B cell (primary cell): Measurements from ENCODE around the gene YWHAG. TPM values are rescaled to one million over a fixed set of nuclear protein-coding genes. Genes with fewer than 3 reads are reported as not detected.

ENCODE experiments used
- ATAC-seq: fragments of 200-7000 bp; cut with Tn5 transposase; one replicate; pipeline ENCODE4 v1.10.0; 2021; ENCODE audit warnings: low read depth, mild to moderate bottlenecking, moderate number of reproducible peaks, moderate library complexity
- CTCF ChIA-PET: fragments of 350-600 bp; sonication (Branson Sonifier 250); formaldehyde crosslinking; loops from one replicate; lab custom pipeline; 2021; ENCODE audit warnings: antibody characterized with exemption, inconsistent platforms; lab: Charles Lee
- POLR2A ChIA-PET: fragments of 350-600 bp; sonication (Branson Sonifier 250); formaldehyde crosslinking; loops from one replicate; lab custom pipeline; 2021; ENCODE audit warnings: antibody characterized with exemption; lab: Charles Lee
- DNase-seq: peaks from one replicate; pipeline ENCODE4 v3.0.0; 2013
- H2AFZ ChIP-seq: 2 replicates; pipeline ENCODE4 v1.6.1; 2012; ENCODE audit warnings: mild to moderate bottlenecking, low read depth, low read length; ENCODE audit not compliant: insufficient read depth, poor library complexity, severe bottlenecking
- H3K27ac ChIP-seq, 2 donors: 1 replicate in 1 of 2; 2 replicates in 1 of 2; pipeline ENCODE4 v1.5.1; 2012 to 2013; ENCODE audit warnings: low read length in 2 of 2, mild to moderate bottlenecking in 2 of 2, moderate library complexity in 1 of 2
- H3K27me3 ChIP-seq, 4 experiments: fragments of 200-600 bp in 1 of 4; sonication (generic) in 1 of 4; replicated peaks in 1 of 4; 1 replicate in 2 of 4; 2 replicates in 2 of 4; pipeline versions ENCODE4 v1.6.1 to v1.7.0; 2013 to 2016; ENCODE audit warnings: low read length in 3 of 4, mild to moderate bottlenecking in 2 of 4, mixed read lengths in 1 of 4, moderate library complexity in 1 of 4; ENCODE audit not compliant: insufficient read depth in 4 of 4, control insufficient read depth in 3 of 4; ENCODE audit errors: control extremely low read depth in 1 of 4
- H3K36me3 ChIP-seq, 2 experiments: replicated peaks in 1 of 2; 1 replicate in 1 of 2; 2 replicates in 1 of 2; pipeline versions ENCODE4 v1.6.1 to v1.7.1; 2013; ENCODE audit warnings: low read length in 1 of 2; ENCODE audit not compliant: insufficient read depth in 2 of 2, control insufficient read depth in 1 of 2; ENCODE audit errors: control extremely low read depth in 1 of 2, extremely low read depth in 1 of 2
- H3K4me1 ChIP-seq, 2 donors: fragments of 200-600 bp in 1 of 2; sonication (generic) in 1 of 2; 1 replicate in 1 of 2; 2 replicates in 1 of 2; pipeline versions ENCODE4 v1.5.1 to v1.6.1; 2013 to 2017; ENCODE audit warnings: low read length in 2 of 2; ENCODE audit not compliant: control insufficient read depth in 2 of 2, insufficient read depth in 2 of 2
- H3K4me2 ChIP-seq: replicated peaks from 2 replicates; pipeline ENCODE3; 2012; ENCODE audit warnings: mild to moderate bottlenecking, low read depth, low read length; ENCODE audit not compliant: poor library complexity, severe bottlenecking
- H3K4me3 ChIP-seq, 5 experiments: fragments of 200-600 bp in 1 of 5; sonication (generic) in 1 of 5; 1 replicate in 3 of 5; 2 replicates in 2 of 5; pipeline versions ENCODE4 v1.5.1 to v1.7.0; 2011 to 2016; ENCODE audit warnings: low read length in 4 of 5, mild to moderate bottlenecking in 4 of 5, low read depth in 2 of 5, control low read depth in 1 of 5, moderate library complexity in 1 of 5; ENCODE audit not compliant: insufficient read depth in 1 of 5; ENCODE audit errors: control extremely low read depth in 1 of 5, extremely low read depth in 1 of 5
- H3K79me2 ChIP-seq: fragments of 200-600 bp; sonication (generic); one replicate; pipeline ENCODE4 v1.6.0; 2016; ENCODE audit warnings: low read length; ENCODE audit not compliant: control insufficient read depth, insufficient read depth
- H3K9ac ChIP-seq: fragments of 200-600 bp; sonication (generic); 2 replicates; pipeline ENCODE4 v1.6.1; 2017; ENCODE audit warnings: mild to moderate bottlenecking, low read length, moderate library complexity
- H3K9me3 ChIP-seq, 3 donors: one replicate each; pipeline versions ENCODE4 v1.6.1 to v1.7.1; 2013; ENCODE audit warnings: low read length in 2 of 3; ENCODE audit not compliant: control insufficient read depth in 2 of 3, insufficient read depth in 1 of 3; ENCODE audit errors: control extremely low read depth in 1 of 3
- H4K20me1 ChIP-seq: 2 replicates; pipeline ENCODE4 v1.6.0; 2012; ENCODE audit warnings: mild to moderate bottlenecking, low read length; ENCODE audit not compliant: insufficient read depth, control insufficient read depth, poor library complexity, severe bottlenecking
- H3K27ac Mint-ChIP-seq: one replicate; pipeline ENCODE4 v1.8.0; 2021; ENCODE audit warnings: mixed read lengths
- H3K27me3 Mint-ChIP-seq: one replicate; pipeline ENCODE4 v1.8.0; 2021; ENCODE audit warnings: mixed read lengths
- H3K4me1 Mint-ChIP-seq: one replicate; pipeline ENCODE4 v1.8.0; 2021; ENCODE audit warnings: mixed read lengths
- H3K4me3 Mint-ChIP-seq: one replicate; pipeline ENCODE4 v1.8.0; 2021; ENCODE audit warnings: mixed read lengths
- H3K9me3 Mint-ChIP-seq: one replicate; pipeline ENCODE4 v1.8.0; 2022; ENCODE audit warnings: mixed read lengths; ENCODE audit not compliant: insufficient read depth
- EZH2 ChIP-seq: IDR thresholded peaks from 2 replicates; pipeline ENCODE4 v1.6.1; 2012; ENCODE audit warnings: borderline replicate concordance, low read depth, mild to moderate bottlenecking, moderate library complexity, low read length; ENCODE audit not compliant: insufficient read depth, poor library complexity, severe bottlenecking
- WGBS: methylation state at CpG from one replicate; pipeline ENCODE4 v1.1.5; 2013; ENCODE audit warnings: missing lambda C conversion rate; ENCODE audit not compliant: insufficient coverage; 5-methylcytosine and 5-hydroxymethylcytosine counted together
- intact Hi-C: fragments of 100-400 bp; cut with micrococcal nuclease; formaldehyde crosslinking; loops from one replicate; pipeline ENCODE4 v1.10.0; 2022
- polyA plus RNA-seq: library from polyadenylated mRNA; depleted of rRNA; stranded (reverse); fragments of >200 nt; gene quantifications from 2 replicates; pipeline ENCODE4 v1.2.3, GENCODE V29; 2012
- total RNA-seq, 2 donors: library from RNA; stranded (reverse); fragments of 120-200 nt in 1 of 2; gene quantifications; 1 replicate in 1 of 2; 2 replicates in 1 of 2; pipeline versions ENCODE4 v1.2.3 to v1.2.4, GENCODE V29; 2013 to 2022
- TF ChIP-seq, protein P1 (sequence below): fragments of 200-600 bp; IDR thresholded peaks from one replicate; pipeline ENCODE4 v1.8.0; 2022; ENCODE audit warnings: antibody characterized with exemption, mild to moderate bottlenecking

The YWHAG gene
- total and polyA plus RNA-seq, 2 donors (not counting 1 experiment from before 2014, with no cell fraction given), result 6.6 to 51.6 TPM

DNA sequence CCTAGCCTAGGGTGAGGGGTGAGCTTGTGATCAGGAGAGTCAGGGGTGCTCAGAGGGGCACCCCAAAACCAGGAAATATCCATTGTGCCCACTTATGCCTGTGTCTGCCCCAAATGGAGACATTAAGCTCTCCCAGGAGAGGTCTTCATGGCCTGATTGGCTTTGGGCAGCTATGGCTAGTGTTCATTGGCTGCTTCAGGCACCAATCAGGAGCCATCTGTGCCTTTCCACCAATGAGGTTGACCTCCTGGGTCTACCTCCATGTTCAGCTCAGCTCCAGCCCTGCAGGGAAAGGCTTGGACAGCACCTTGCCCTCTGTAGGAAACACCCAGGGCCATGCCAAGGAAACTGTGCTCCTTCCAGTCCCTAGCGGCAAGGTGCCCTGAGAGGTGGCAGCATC, 80.3 kb downstream of the YWHAG start:
- Mint-ChIP-seq H3K4me1 (peaks cover 13% of the 10 kb centered on the region), H3K9me3 (no peaks in the 10 kb centered on the region), H3K27me3 (peaks cover 31% of the 10 kb centered on the region), H3K27ac (no peak overlapping the region), H3K4me3 (no peak overlapping the region)
- 100% methylated on average over 1 of the region's 1 CpG for WGBS
- no peak overlapping the region for H3K4me3 ChIP-seq
- no peaks in the 10 kb centered on the region for H4K20me1 ChIP-seq
- H3K27ac ChIP-seq, result no peak overlapping the region
- H2AFZ ChIP-seq, result no peak overlapping the region
- H3K79me2 ChIP-seq, result no peaks in the 10 kb centered on the region
- intact Hi-C loops, result no loop called here
- ChIA-PET POLR2A (interaction anchor here (0.6 kb wide), 1 partner anchor 1382 kb away, joined by 7 read pairs; no protein-coding TSS in a partner anchor), CTCF (no interaction called here)
- ATAC-seq (no peak), DNase-seq (no peak)
- peaks cover 0 to 44% (median 11%) of the 10 kb centered on the region in 4 experiments for H3K27me3 ChIP-seq
- H3K36me3 ChIP-seq, result no peaks in the 10 kb centered on the region
- H3K4me1 ChIP-seq, result peaks cover 12 to 19% of the 10 kb centered on the region in 2 donors
- no peak overlapping the region for H3K9ac ChIP-seq
- H3K4me2 ChIP-seq, result no peak overlapping the region
- no peak for TF ChIP-seq EZH2
- TF ChIP-seq, protein P1, sequence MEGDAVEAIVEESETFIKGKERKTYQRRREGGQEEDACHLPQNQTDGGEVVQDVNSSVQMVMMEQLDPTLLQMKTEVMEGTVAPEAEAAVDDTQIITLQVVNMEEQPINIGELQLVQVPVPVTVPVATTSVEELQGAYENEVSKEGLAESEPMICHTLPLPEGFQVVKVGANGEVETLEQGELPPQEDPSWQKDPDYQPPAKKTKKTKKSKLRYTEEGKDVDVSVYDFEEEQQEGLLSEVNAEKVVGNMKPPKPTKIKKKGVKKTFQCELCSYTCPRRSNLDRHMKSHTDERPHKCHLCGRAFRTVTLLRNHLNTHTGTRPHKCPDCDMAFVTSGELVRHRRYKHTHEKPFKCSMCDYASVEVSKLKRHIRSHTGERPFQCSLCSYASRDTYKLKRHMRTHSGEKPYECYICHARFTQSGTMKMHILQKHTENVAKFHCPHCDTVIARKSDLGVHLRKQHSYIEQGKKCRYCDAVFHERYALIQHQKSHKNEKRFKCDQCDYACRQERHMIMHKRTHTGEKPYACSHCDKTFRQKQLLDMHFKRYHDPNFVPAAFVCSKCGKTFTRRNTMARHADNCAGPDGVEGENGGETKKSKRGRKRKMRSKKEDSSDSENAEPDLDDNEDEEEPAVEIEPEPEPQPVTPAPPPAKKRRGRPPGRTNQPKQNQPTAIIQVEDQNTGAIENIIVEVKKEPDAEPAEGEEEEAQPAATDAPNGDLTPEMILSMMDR, result no peak
- H3K9me3 ChIP-seq, result peaks cover 0 to 2% (median 0%) of the 10 kb centered on the region in 3 donors

Other genes with a start within 250 kb of the YWHAG start
- gene SRRM3, start 157.1 kb downstream of the YWHAG start, total RNA-seq, result not detected in 2 replicates
- gene SRRM3, start 157.1 kb downstream of the YWHAG start, polyA plus RNA-seq, result not detected in 2 replicates
- gene HSPB1, start 56.3 kb downstream of the YWHAG start, total RNA-seq, result 26.8 and 34.0 TPM in 2 replicates
- 343 and 441 TPM in 2 replicates for gene HSPB1, start 56.3 kb downstream of the YWHAG start, polyA plus RNA-seq
- gene SSC4D, start 50.7 kb upstream of the YWHAG start, total RNA-seq, result not detected in 2 replicates
- gene SSC4D, start 50.7 kb upstream of the YWHAG start, polyA plus RNA-seq, result 0.16 TPM in 1 of 2 replicates, not detected in the other
- 0.64 and 2.1 TPM in 2 replicates for gene ZP3, start 66.0 kb upstream of the YWHAG start, total RNA-seq
- gene ZP3, start 66.0 kb upstream of the YWHAG start, polyA plus RNA-seq, result 4.4 and 4.5 TPM in 2 replicates
- gene DTX2, start 102.7 kb upstream of the YWHAG start, total RNA-seq, result 66.9 and 68.4 TPM in 2 replicates
- 36.4 and 41.2 TPM in 2 replicates for gene DTX2, start 102.7 kb upstream of the YWHAG start, polyA plus RNA-seq
- 4.9 and 6.8 TPM in 2 replicates for gene UPK3B, start 151.6 kb upstream of the YWHAG start, total RNA-seq
- gene UPK3B, start 151.6 kb upstream of the YWHAG start, polyA plus RNA-seq, result 1.2 and 2.8 TPM in 2 replicates
- gene SPDYE16, start 184.3 kb upstream of the YWHAG start, total RNA-seq, result 0.53 and 0.69 TPM in 2 replicates
- gene SPDYE16, start 184.3 kb upstream of the YWHAG start, polyA plus RNA-seq, result 0.22 and 0.34 TPM in 2 replicates